NK-92 (cell line): Measurements from ENCODE around the gene PLEKHH1.
"Not testable (repeated sequence)": the region's sequence is repeated elsewhere in the genome, so short reads cannot be mapped to it uniquely, and the experiment has no call there.

ENCODE experiments used
- DNase-seq: peaks from one replicate; lab custom pipeline; 2025; ENCODE audit not compliant: unreplicated experiment; lab: John Stamatoyannopoulos, UW

Gene PLEKHH1

GRCh38 chr14:67579636-67580035 is 46.5 kb downstream of the PLEKHH1 start:
- DNase-seq, result no peak

GRCh38 chr14:67580336-67581171 is 47.5 kb downstream of the PLEKHH1 start:
- no peak for DNase-seq

DNA sequence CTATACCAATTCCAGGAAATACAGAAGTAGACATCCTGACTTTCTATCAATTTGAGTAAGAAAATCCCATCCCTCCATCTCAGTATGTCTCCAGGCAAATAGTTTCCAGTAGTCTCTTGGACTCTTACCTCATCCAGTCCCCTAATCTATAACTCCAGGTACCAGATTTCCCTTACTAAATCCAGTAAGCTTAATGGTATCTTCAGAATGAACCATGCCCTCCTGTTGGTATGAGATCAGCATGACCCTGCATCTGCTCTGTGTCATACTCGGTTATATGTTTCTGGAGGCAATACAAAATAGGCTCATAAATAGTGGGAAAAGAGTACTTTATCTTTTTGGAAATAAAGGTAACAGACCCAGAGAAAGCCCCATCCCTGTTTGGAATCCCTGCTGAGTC is 48.6 kb downstream of the PLEKHH1 start:
- DNase-seq, result no peak

DNA sequence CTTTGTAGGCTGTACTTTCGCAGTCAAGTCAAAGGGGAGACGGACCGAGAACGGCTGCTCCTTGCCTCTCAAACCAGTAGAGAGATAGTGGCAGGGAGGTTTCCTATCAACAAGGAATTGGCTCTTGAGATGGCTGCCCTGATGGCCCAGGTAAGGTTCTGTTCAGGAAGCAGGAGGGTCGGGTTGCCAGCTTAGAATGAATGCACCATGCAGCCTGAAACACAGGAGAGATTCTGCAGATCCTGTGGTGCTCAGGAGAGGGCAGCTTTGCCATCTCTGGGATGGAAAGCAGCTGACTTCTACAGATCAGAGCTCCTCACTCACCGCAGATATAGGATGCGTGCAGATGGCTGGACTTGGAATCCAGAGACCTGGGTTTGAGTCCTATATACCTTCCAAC is 49.0 kb downstream of the PLEKHH1 start:
- DNase-seq, result no peak

DNA sequence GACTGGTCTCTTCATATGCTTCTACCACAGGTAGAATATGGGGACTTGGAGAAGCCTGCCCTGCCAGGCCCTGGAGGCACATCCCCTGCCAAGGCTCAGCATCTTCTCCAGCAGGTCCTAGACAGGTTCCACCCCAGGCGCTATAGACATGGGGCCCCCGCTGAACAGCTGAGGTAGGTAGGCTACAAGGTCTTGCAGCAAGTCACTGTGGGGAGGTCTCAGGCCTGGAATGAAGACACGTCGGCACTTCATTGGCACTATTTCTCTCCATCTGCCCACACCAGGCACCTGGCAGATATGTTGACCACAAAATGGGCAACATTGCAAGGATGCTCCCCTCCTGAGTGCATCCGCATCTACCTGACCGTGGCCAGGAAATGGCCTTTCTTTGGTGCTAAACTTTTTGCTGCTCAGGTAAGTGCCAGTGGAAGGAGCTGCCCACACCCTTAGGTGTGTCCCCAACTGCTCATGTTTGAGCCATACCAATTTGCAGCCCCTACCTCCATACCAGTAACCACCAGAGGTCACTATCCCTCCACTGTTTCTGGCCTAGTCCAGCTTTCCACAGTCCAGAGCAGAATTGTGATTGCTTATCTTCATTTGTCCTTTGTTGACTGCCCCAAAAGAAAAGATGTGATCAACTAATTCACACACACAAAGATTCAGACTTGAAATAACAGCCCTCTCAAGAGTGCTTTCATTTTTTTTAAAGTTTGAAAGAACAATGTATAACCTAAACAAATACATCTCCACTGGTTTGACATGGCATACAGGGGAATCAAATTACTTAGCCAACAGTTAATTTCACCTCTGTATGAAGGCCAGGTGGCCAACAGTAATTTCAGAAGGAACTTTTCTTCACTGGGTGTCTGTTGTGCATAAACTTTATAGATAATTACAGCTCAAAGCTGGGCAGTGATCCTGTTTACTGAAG is 50.9 kb downstream of the PLEKHH1 start:
- DNase-seq, result no peak

- no peak for DNase-seq
Measured at GRCh38 chr14:67584978-67585377, 51.9 kb downstream of the PLEKHH1 start.

GRCh38 chr14:67586369-67586768 is 53.3 kb downstream of the PLEKHH1 start:
- DNase-seq, result no peak

GRCh38 chr14:67589204-67589770 is 56.2 kb downstream of the PLEKHH1 start:
- no peak for DNase-seq

DNA sequence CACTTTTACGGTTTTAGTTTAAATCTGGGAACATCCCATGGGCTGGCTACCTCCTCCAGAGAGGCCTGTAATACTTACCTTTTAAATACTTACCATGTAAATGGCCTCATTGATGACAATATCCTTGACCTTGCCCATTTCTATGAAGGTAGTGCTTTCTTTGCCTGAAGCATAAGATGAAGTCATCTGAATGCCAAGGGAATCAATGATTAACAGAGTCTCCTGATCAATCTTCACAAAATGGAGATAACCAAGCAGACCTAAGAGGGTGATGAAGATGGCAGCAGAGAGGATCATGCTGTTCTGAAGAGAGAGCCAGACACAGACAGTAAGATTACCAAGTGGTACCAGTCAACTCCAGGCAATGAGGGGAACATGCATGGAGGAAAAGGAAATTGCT is 60.6 kb downstream of the PLEKHH1 start:
- DNase-seq, result not testable (repeated sequence)

DNA sequence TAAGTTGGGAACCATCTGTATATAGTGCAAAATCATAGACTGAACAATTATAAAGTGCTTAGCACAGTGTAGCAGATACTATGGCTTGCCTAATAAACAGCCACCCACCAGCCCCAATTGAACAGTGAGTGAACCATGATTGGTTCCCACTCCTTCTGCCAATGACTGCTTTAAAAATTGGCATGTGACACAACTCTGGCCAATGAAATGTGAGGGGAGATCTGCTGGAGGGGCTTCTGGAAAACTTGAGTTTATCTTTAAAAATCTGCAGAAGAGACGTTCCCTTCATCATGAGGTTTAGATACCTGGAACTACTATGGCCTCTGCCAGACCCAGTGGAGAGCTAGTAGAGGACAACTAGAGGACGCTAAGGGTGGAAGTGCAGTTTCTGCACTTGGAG is 62.3 kb downstream of the PLEKHH1 start:
- no peak for DNase-seq

DNA sequence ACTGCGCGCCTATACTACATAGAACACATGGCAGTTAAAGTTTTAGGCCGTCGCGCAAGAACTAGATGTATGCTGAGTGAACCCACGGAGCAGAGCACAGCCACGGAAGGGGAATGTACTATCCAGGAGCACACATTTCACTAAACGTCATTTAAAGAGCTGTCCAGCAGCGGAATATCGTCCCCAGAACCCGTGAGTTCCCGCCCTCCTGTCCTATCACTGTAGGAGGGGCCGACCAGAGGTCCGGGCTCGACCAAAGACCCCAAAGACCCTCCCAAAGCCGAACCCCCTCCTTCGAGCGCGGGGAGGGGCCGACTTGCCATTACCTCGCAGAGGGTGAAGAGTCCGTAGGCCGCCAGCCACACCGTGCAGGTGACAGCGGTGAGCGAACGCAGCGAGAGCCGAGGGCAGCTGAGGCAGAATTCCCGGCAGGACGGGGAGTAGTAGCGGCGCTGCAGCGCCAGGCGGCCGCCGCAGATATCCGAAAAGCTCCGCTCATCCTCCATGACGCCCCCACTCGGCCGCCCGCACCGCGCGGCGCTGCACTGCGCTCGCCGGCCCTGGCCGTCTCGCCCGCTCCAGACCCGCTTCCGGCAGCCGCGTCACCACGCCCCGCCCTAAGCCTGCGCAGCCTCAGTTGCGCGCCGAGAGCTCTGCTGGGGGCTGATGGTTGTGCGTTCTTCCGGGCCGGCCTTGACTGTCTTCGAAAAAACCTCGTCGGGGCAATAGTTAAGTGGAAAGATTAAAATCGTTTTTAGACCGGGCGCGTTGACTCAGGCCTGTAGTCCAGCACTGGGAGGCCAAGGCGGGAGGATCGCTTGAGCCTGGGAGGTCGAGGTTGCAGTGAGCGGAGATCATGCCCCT is 66.8 kb downstream of the PLEKHH1 start, which contains the start of gene PIGH:
Gene PIGH, minus strand, starts transcription at position 571 of the 864 bp plus-strand sequence. Its CDS starts 65 bp downstream, at position 506.
- peak; percentile 72 for DNase-seq

DNA sequence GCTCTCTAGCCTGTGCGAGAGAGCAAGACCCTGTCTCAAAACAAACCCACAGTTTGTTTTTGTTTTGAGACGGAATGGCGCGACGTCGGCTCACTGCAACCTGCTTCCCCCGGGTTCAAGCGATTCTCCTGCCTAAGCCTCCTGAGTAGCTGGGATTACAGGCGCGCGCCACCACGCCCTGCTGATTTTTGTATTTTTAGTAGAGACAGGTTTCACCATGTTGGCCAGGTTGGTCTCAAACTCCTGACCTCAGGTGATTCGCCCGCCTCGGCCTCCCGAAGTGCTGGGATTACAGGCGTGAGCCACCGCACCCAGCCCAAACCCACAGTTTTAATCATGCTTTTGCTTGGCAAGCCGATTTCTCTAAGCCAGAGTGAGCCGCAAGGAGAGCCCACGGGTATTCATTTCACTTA is 67.5 kb downstream of the PLEKHH1 start:
- DNase-seq, result not testable (repeated sequence)

DNA sequence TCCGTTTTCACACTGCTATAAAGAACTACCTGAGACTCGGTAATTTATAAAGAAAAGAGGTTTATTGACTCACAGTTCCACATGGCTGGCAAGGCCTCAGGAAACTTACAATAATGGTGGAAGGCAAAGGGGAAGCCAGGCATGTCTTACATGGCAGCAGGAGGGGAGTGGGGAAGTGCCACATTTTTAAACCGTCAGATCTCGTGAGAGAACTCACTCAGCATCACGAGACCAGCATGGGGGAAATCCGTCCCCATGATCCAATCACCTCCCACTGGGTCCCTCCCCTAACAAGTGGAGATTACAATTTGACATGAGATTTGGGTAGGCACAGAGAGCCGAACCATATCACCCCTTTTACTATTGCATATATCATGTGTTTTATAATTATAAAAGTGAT is 69.0 kb downstream of the PLEKHH1 start:
- DNase-seq, result no peak

DNA sequence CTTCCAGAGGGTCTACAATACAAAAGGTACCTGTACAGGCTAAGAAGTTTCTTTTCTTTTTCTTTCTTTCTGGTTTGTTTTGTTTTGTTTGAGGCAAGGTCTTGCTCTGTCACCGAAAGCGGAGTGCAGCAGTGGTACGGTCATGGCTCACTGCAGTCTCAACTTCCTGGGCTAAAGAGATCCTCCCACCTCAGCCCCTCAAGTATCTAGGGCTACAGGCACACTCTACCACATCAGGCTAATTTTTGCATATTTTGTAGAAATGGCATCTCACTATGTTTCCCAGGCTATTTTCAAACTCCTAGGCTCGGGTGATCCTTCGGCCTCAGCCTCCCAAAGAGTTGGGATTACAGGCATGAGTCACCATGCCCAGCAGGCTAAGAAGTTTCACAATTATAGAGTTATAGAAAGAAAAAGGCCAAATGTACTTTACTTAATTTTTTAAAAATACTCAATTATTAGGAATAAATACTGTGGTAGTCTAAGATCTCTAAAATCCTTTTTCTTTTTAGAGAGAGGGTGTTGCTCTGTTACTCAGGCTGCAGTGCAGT is 70.0 kb downstream of the PLEKHH1 start:
- DNase-seq, result no peak

GRCh38 chr14:67607646-67608045 is 74.6 kb downstream of the PLEKHH1 start:
- DNase-seq, result no peak

DNA sequence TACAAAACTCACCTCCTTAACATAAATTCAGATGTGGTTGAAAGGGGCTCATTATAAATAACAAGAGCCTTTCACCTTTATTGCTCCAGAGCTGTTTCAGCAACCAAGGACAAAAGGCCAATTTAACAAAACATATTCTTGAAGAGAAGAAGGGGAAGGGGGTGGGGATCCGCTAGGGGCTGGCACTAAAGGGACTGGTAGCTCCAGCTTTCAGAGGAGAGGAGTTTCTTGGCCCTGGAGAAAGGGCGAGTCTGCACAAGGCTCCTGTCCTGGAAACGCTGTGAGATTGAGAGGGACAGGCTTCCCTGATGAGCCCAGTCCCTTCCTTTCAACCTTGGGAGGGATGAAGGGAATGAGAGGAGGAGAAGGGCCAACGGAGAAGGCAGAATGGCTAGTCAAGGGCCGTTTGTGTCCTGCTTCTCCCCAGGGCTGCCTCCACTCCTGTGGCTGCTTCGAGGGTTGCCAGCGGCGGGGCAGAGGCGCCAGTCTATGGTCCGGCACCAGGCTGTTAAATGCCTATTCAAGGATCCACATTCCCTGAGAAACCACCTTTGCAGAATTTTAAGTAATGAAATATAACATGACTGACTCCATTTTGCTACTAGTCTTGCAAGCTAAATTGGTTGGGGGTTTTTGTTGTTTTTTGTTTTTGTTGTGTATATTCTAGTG is 76.7 kb downstream of the PLEKHH1 start:
- DNase-seq, result no peak

DNA sequence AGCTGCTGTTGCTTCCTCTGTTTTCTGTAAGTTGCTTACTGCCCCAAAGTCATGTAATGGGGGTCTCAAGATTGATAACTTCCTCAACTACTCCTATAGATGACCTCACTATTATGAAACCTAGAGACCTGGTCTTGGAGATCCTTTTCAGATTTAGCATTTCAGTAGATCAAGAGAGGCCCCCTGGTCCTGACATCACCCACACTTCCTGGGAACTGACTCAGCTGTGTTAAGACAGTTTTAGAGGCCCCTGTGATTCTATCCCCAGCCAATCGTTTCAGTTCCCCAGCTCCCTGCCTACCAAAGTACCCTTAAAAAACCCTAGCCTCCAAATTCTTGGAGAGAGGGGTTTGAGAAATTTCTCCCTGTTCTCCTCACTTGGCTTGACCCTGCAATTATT is 77.4 kb downstream of the PLEKHH1 start:
- no peak for DNase-seq

DNA sequence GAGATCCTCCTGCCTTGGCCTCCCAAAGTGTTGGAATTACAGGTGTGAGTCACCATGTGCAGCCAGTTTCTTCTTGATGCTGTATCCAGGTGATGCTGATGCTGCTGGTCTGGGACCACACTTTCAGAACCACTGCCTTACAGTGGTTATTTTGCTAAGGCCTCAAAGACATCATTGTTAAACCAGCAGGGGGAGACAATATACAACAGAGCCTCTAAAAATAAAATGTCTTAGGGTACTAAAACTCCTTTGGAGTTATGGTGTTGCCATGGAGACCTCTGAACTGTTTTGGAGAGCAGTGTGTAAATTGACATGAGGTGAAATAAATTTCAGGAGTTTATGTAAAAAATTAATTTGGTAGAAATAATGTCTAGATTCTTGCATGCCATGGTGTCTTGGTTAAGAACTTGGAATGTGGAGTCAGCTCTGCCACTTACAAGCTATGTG is 85.5 kb downstream of the PLEKHH1 start:
- DNase-seq, result no peak

- DNase-seq, result peak; percentile 60
Measured at GRCh38 chr14:67619446-67620216, 86.5 kb downstream of the PLEKHH1 start, which contains the start of gene ARG2. ARG2 (plus strand) TSS chr14:67619920; CDS start chr14:67619978, 58 bp downstream.
